HS-5 (cell line): Measurements from ENCODE around the gene DCHS1.
A peak's percentile ranks its signal among the peaks of the same experiment; 100 is the strongest.

Experiments used
- DNase-seq: peaks from one replicate; pipeline ENCODE4 v3.0.0-alpha.2; 2012; ENCODE audit warnings: low read depth

The DCHS1 gene

DNA sequence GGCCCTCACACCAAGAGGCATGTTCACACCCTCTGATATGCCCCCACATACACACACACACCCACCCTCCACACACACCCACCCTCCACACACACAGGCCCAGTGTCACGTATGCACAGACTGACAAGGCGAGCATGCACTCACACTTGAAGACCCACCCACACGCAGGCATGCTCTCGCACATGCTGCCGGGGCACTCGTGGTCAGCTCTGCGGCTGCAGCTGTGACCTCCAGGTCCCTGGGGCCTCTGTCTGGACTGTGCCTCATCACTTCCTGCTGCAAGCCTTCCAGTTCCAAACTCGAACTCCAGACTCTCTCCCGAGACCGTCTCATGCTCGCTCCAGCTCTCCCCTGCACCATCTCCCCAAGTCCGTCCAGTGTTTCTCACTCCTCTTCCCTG is 9.5 kb downstream of the DCHS1 start:
- DNase-seq: peak; percentile 68

DNA sequence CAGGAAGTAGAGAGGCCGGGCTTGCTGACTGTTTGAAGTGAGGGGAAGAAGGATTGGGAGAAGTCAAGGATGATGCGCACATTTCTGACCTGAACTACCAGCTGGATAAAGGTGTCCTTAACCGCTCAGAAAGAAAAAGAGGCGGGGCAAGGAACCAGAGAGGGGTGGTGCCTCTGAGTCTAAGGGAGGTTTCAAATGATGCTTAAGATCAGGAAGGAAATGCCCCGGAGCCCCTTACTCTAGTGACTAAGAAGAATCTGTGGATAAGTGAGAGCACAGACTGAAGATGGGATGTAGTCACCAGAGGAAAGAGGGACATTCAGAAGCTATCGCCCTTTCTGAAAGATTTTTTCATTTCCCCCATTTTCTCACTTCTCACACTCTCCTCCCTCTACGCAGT is 12.7 kb downstream of the DCHS1 start:
- no peak for DNase-seq

DNA sequence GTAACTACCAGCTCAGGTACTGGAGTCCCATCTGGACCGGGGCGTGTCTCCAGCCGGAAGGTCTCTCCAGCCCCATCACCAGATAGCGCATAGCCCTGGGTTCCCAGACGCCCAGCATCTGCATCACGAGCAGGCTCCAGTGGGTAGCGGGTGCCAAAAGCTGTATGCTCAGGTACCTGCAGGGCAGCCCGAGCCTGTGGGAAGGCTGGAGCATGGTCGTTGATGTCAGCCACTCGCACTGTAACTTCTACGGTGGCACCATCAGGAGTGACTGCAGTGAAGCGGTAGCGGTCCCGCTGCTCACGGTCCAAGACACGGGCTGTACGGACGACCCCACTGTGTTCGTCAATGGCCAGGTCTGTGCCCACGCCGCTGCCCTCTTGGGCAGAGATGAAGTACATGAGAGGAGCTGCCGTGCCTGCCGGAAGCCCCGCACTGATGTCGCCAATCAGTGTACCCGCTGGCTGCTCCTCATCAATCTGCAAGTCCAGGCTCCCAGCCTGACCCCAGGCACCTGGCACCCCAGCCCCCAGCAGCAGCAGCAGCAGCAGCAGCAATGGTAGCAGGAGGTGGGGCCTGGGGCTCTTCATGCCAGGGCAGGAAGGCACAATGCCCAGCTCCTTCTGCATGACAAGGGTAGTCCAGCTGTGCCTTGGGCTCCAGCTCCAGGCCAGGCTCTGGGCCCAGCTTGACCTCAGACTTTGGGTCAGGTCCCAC is 14.5 kb downstream of the DCHS1 start:
- no peak for DNase-seq

DNA sequence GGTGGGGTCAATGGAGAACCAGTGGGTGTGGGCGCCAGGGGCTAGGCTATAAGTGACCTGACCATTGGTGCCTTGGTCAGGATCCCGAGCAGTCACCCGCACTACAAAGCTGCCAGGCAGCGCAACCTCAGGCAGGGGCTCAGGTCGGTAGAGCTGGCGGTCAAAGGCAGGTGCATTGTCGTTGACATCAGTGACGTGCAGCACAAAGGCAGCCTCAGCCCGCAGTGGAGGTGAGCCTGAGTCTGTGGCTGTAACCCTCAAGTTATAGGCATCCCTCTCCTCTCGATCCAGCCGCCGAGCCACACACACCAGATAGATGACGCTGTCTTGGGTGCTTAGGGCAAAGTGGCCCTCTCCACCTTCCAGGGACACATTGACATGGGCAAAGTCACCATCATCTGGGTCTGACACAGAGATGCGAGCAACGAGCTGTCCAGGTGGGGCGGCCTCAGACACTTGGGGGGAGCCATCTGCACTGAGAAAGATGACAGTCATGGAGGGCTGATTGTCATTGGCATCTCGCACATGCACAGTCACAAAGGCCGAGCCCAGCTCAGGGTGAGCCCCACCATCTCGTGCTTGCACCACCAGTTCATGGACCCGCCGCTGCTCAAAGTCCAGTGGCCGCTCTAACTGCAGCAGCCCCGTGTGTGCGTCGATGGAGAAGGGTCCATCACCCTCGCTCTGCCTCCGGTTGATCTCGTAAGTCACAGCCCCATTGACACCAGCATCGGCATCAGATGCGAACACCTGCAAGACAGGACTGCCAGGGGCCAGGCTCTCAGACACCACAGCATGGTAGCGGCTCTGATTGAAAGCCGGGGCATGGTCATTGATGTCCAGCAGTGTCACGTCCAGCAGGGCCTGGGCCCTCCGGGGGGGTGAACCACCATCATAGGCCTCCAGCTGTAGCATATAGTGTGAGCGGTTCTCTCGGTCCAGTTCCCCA is 15.3 kb downstream of the DCHS1 start:
- DNase-seq: no peak

DNA sequence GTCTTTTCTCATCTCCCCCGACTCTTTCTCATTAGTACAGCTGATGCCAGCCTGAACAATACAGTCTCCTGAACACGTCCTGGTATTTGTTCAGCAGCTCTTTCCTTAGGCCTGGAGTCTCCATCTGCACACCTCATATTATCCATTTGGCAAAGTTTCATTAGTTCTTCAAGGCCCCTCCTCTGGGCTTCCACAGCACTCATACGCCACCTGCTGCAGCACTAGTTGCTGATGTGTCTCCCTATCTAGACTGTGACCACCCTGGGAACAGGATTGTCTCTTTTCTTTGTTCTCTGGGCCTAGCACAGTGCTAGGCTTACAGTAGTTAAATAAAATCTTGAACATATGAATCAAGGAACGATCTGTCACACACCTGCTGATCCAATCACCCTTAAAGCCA is 17.2 kb downstream of the DCHS1 start:
- no peak for DNase-seq

DNA sequence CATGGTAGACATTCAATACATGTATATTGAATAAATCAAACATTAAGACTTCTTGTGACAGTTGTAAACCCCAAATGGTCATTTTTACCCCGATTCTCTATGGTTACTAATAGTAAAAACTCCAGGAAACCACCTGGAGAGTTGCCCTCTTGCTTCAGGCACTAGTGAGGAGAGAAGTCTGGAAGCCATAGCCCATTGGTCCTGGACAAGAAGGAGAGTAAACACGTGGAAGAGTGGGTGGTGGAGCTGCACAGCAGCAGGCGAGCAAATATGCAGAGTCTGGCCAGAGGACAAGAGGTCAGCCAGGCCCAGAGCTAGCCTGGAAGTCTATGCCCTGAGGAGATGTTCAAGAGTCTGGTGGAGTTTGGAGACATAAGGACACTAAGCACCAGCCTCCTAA is 17.7 kb downstream of the DCHS1 start:
- DNase-seq: no peak

DNA sequence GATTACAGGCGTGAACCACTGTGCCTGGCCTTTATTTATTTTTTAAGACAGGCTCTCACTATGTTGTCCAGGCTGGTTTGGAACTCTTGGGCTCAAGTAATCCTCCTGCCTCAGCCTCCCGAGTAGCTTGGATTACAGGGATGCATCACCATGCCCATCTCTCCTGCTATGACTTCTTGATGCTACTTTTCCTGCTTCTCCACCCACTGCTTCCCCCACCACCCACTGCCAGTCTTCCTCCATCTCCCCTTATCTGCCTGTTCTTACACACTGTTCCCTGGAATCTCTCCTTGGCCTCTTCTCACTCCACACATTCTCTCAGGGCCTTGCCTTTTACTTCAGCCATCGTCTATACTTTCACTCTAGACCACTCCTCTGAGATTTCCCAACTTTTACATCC is 19.1 kb downstream of the DCHS1 start:
- DNase-seq: no peak

DNA sequence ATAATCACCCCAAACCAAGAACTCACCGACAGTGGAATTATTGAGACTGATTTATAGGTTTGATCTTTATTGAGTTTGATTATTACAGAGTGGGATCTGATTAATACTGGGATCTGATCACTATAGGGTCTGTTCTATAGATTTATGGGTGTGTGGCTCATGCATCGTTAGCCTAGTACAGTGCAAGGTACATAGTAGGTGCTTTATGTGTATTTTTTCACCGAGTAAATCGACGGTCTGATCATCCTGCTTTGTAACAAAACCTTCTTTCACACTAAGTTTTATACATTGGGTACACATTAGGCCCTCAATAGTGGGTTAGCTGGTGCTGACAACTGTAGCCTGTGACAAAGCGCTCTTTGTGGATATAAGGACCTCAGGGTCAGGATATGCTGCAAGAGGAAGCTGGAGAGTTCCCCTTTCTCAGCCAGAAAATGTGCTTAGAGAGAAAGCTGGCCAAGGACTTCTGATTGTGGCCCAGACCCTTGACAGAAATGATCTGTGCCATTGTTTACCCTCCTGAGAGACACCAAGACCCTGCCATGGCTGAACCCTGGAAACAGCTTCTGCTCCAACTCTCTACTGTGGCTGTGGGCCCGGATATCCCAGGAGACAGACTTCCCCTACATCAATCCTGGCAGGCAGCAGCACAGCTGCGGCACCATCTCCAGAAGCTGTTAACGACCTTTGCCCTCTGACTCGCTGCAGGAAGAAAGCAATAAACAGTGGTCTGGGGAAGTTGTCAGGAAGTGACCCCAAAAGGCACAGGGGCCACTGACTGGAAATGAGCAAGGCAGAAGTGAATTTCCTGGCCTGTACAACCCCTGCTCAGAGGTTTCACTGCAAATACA is 20.3 kb downstream of the DCHS1 start:
- peak; percentile 57 for DNase-seq

DNA sequence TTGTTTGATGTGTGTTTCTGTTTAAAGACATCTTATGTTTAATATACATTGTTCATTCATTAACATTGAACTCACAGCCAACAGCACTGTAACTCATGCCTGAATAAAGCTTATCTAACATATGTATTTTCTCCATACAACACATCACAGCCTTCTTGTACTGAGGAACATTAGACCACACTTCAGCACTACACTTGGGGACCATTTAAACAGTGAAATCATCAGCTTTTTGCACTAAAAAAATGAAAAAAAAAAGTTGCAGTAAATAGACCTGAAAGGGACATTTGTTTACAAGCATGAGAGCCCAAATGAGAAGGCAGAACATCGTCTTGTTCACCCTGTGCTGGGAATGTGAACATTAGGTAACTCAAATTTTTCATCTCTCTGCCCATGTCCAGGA is 21.1 kb downstream of the DCHS1 start:
- no peak for DNase-seq

DNA sequence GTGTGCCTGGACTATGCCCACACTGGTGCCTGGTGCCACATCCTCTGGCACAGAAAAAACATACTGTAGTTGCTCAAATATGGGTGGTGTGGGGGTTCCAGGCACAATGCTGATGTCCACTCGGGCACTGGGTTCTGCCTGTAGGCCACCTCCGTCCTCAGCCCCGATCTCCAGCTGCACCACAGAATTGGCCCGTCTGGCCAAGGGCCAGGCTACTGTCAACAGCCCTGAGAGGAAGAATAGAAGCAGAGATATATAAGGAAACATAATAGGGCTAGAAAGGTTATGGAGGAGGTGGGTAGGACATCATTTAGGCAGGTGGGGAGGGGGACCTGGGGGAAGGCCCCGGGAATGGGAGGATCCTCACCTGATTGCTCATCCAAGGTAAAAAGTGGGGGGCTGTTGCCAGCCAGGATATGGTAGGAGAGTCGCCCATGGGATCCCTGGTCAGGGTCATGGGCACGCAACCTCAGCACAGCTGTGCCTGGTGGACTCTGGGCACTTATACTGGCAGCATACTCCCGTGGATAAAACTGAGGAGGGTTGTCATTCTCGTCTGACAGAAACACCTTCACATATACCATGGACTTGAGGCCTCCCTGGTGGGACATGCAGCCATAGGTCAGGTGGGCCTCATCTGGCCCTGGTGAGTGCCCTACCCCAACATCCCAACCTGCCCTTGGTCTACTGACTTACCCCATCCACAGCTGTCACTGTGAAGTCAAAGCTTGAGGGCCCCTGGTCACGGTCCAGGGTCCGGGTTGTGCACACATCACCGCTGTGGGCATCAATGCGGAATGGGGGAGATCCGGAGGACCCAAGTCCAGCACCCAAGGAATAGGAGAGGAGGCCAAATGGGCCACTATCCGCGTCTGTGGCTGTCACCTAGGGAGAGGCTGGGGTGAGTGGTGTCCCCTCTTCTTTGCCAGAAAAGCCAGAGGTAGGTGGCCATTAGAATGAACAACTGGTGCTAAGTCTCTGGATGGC is 21.9 kb downstream of the DCHS1 start:
- DNase-seq: no peak

DNA sequence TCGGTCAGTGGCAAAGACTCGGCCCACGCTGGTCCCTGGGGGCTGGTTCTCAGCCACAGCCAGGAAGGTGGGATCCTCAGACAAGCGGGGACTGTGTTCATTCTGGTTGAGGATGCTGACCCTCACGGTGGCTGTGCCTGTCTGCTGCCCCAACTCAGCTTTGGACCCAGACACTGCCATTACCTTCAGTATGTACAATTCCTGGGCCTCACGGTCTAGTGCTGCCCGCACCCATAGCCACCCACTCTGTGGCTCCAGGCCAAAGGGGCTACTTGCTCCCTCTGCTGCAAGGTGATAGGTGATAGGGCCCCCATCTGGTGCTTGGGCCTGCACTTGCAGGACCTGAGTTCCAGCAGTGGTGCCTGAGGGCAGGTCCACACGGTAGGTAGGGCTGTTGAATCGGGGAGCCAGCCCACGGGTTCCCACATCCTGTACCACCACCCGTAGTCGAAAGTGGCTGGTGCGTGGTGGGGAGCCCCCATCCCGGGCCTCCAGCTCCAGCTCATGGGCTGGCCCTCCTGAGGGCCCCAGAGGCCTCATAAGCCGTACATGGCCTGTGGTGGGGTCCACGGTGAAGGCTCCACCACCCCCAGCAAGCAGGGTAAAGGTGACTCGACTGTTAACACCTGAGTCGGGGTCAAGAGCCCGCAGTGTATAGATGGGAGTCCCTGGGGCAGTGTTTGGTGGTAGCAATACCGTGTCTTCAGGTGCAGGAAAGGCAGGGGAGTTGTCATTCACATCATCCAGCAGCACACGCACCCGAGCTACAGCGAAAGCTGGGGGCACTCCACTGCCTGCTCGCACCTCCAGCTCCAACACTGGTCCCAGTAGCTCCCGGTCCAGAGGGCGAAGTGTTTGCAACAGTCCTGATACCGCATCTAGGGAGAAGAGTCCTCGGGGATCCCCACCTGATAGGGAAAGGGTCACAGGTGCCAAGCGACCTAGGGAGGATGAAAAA is 23.2 kb downstream of the DCHS1 start:
- no peak for DNase-seq

DNA sequence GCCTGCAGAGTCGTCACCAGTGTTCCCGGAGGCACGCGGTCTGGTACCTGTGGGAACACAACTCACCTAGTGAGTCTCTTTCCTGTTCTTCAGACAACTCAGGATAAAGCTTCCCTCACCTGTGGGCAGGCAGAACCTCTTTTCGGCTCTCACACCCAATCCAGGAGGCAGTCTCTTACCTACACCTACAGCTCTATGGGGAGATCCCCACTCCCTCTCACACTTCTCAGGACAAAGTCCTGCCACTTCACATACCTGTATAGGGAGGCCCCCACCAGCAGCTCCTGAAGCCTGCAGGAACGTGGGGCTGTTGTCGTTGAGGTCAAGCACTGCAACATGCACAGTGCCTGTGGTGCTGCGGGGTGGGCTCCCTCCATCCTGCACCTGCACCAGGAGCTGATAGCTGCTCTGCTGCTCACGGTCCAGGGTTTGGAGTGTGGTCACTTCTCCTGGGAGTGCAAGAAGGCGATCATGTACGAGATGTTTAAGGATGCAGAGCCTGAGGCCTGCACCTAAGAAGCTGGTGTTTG is 24.2 kb downstream of the DCHS1 start:
- DNase-seq: no peak

DNA sequence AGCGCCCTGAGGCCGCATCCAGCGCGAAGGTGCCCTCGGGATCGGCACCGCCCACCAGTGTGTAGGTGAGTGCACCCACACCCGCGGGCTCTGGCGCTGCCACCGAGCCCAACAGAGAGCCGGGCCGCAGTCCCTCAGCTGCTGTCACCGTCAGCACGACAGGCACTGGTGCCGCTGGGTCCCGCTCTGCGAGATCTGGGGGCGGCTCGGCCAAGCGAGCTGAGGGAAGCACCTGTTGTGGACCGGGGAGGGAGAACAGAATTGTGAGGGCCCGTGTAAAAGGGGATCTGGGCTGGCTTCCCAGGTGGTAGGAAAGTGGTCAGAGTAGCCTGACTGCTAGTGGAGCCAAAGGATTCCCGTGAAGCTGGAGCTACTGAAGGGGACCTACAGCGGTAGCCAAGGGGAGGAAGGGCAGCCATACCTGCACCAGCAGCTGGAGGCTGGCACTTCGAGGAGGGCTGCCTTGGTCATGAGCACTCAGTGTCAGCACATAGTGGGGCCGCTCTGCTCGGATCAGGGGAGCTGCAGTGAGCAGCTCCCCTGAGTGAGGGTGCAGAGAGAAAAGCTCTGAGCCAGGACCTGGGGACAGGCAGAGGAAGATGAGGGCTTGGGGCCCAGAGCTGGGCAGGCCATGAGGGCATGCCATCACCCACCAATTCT is 24.8 kb downstream of the DCHS1 start:
- DNase-seq: no peak

DNA sequence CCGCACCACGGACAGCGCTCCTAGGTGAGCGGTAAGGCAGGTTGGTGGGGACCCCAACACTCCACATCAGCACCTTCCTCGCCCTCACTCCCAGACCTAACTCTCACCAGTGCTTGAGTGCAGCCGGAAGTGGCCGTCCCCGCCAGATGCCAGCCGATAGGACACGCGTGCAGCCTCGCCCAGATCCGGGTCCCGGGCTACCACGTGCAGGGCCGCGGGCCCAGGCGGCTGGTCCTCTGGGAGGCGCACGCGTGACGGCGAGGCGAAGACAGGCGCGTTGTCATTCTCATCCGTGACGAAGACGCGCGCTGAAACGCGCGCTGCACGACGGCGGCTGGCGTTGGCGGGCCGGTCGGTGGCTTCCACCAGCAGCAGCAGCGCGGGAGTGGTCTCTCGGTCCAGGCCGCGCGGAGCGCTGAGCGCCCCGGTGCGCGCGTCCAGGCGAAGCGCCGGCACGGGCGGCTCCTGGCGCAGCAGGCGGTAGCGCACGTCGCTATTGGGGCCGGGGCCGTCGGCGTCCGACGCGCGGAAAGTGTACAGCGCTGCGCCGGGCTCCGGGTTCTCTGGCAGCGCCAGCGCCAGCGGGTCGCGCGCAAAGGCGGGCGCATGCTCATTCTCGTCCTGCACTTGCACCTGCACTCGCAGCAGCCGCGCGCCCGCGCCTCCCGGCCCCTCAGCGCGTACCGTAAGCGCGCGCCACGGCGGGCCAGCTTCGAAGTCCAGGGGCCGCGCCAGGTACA is 25.5 kb downstream of the DCHS1 start:
- DNase-seq: no peak

DNA sequence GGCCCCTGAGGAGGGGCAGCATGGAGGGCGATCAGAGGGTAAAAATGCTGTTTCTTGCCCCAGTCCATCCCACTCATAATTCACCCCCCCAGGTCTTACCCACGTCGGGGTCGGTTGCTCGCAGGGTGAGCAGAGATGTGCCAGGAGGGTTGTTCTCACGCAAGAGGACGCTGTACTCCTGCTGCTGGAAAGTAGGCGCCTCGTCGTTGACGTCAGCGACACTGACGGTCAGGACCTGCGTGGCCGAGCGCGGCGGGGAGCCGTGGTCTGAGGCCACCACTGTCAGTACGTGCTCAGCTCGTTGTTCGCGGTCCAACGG is 26.1 kb downstream of the DCHS1 start:
- no peak for DNase-seq

DNA sequence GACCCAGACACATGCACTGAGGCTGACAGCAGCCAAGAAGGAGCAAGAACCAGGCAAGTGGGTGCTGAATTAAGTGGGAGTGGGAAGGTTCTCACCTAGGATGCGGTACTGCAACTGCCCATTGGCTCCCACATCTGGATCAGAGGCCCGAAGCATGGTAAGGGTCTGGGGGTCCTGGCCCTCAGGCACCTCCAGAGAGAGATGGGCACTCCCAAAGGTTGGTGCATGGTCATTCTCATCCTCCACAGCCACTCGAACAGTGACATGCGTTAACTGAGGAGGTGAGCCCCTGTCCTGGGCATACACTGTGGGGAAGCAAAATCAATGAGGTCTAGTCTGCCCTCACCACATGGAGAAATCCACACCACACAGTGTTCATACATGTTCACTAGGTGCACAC is 27.1 kb downstream of the DCHS1 start:
- no peak for DNase-seq

DNA sequence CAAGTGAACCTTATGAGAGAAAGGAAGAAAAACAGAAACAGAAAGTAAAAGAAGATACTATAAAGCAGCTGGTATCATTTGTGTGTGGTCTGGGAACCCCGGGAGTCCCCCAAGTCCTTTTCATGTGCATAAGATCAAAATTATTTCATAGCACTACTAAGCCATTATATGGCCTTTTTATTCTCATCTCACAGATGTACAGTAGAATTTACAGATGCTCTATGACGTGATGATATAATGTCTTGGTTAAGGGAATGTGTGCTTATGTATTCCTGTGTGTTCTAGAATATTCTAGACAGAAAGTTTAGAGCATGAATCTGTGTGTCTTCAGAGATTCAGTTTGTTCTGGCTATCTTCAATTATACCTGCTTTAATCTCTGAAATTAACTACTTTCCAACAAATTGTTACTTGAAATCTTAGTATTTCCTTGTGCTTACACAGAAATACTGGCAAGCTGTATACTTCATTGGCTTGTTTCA is 27.8 kb downstream of the DCHS1 start:
- DNase-seq: no peak

DNA sequence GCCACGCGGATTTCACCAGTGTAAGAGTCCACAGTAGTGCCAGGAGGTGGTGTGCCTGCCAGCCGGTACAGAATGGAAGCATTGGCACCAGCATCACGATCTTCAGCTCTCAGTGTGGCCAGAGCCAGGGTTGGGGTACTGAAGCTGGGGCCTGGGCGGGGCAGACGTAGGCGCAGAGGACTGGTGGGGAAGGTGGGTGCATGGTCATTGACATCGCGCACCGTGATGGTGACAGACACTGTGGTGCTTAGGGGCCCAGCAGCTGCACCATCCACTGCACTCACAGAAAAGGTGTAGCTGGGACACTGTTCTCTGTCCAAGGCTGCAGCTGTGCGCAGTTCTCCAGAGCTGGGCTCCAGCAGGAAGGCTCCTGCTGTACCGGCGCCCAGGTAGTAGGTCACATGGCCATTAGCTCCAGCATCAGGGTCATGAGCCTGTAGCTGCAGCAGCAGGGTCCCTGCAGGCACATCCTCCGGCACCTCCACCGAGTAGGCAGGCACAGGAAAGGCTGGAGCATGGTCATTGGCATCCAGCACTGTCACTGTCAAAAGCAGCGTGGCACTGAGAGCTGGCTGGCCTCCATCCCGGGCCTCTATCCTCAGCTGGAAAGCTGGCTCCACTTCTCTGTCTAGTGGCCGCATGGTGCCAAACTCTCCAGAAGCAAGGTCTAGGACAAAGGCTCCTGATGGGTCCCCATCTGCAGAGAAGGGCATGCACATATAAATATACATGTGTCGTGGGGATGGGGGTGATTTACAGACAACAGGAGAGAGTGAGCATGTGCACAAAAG is 28.4 kb downstream of the DCHS1 start:
- DNase-seq: no peak
